Glutamatergic neuron (in vitro differentiated cells): ENCODE data around the gene EPB42. TPM values are rescaled to one million over a fixed set of nuclear protein-coding genes. Genes with fewer than 3 reads are reported as not detected.

Source experiments
- DNase-seq: peaks from one replicate; pipeline ENCODE4 v3.0.0; 2022
- H3K27ac Mint-ChIP-seq: one replicate; pipeline ENCODE4 v1.8.0; 2020; ENCODE audit warnings: mild to moderate bottlenecking, mixed read lengths, inconsistent platforms; ENCODE audit not compliant: unreplicated experiment
- H3K27me3 Mint-ChIP-seq: one replicate; pipeline ENCODE4 v1.8.0; 2020; ENCODE audit warnings: mild to moderate bottlenecking, moderate library complexity, mixed read lengths, inconsistent platforms; ENCODE audit not compliant: unreplicated experiment
- H3K36me3 Mint-ChIP-seq: one replicate; pipeline ENCODE4 v1.8.0; 2020; ENCODE audit warnings: mild to moderate bottlenecking, mixed read lengths, inconsistent platforms; ENCODE audit not compliant: unreplicated experiment
- H3K4me1 Mint-ChIP-seq: one replicate; pipeline ENCODE4 v1.8.0; 2020; ENCODE audit warnings: mild to moderate bottlenecking, low read depth, mixed read lengths, inconsistent platforms; ENCODE audit not compliant: unreplicated experiment
- H3K4me3 Mint-ChIP-seq: one replicate; pipeline ENCODE4 v1.8.0; 2020; ENCODE audit warnings: mild to moderate bottlenecking, mixed read lengths, inconsistent platforms; ENCODE audit not compliant: unreplicated experiment
- H3K9me3 Mint-ChIP-seq: one replicate; pipeline ENCODE4 v1.8.0; 2020; ENCODE audit warnings: mild to moderate bottlenecking, moderate library complexity, mixed read lengths, inconsistent platforms; ENCODE audit not compliant: unreplicated experiment
- total RNA-seq: library from RNA; stranded (reverse); fragmentation: NEBNext Ultra II Directional; extraction: Animal tissue kit (Norgen Biotek cat#: 25700); gene quantifications from one replicate; pipeline ENCODE4 v1.2.1, GENCODE V29; 2021; ENCODE audit not compliant: unreplicated experiment
- TF ChIP-seq, protein P1 (sequence below): fragments of 200-600 bp; sonication (generic); IDR thresholded peaks from one replicate; pipeline ENCODE4 v1.5.0; 2021; ENCODE audit not compliant: partially characterized antibody, unreplicated experiment

Gene EPB42
- total RNA-seq, 1 donor from 2014 or later, result not detected

- H3K36me3 Mint-ChIP-seq, result no peaks in the 10 kb centered on the region
- no peaks in the 10 kb centered on the region for H3K9me3 Mint-ChIP-seq
- no peaks in the 10 kb centered on the region for H3K4me1 Mint-ChIP-seq
- peaks cover 9% of the 10 kb centered on the region for H3K27me3 Mint-ChIP-seq
- no peak overlapping the region for H3K4me3 Mint-ChIP-seq
- no peak for DNase-seq
- TF ChIP-seq, protein P1, sequence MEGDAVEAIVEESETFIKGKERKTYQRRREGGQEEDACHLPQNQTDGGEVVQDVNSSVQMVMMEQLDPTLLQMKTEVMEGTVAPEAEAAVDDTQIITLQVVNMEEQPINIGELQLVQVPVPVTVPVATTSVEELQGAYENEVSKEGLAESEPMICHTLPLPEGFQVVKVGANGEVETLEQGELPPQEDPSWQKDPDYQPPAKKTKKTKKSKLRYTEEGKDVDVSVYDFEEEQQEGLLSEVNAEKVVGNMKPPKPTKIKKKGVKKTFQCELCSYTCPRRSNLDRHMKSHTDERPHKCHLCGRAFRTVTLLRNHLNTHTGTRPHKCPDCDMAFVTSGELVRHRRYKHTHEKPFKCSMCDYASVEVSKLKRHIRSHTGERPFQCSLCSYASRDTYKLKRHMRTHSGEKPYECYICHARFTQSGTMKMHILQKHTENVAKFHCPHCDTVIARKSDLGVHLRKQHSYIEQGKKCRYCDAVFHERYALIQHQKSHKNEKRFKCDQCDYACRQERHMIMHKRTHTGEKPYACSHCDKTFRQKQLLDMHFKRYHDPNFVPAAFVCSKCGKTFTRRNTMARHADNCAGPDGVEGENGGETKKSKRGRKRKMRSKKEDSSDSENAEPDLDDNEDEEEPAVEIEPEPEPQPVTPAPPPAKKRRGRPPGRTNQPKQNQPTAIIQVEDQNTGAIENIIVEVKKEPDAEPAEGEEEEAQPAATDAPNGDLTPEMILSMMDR, result no peak
- no peak overlapping the region for H3K27ac Mint-ChIP-seq
Measured at GRCh38 chr15:43209059-43209824, 11.6 kb downstream of the EPB42 start.

GRCh38 chr15:43208052-43209002 lies 12.5 kb downstream of the EPB42 start:
- DNase-seq, result no peak
- Mint-ChIP-seq H3K36me3 (no peaks in the 10 kb centered on the region), H3K4me3 (no peak overlapping the region), H3K4me1 (no peaks in the 10 kb centered on the region), H3K9me3 (no peaks in the 10 kb centered on the region), H3K27me3 (peaks cover 9% of the 10 kb centered on the region), H3K27ac (no peak overlapping the region)
- TF ChIP-seq, protein P1, result no peak

- no peak overlapping the region for H3K27ac Mint-ChIP-seq
- no peaks in the 10 kb centered on the region for H3K4me1 Mint-ChIP-seq
- H3K4me3 Mint-ChIP-seq, result no peak overlapping the region
- peaks cover 7% of the 10 kb centered on the region for H3K27me3 Mint-ChIP-seq
- H3K9me3 Mint-ChIP-seq, result no peaks in the 10 kb centered on the region
- TF ChIP-seq, protein P1, result no peak
- no peaks in the 10 kb centered on the region for H3K36me3 Mint-ChIP-seq
- no peak for DNase-seq
Measured at GRCh38 chr15:43207024-43207423, 13.8 kb downstream of the EPB42 start.

DNA sequence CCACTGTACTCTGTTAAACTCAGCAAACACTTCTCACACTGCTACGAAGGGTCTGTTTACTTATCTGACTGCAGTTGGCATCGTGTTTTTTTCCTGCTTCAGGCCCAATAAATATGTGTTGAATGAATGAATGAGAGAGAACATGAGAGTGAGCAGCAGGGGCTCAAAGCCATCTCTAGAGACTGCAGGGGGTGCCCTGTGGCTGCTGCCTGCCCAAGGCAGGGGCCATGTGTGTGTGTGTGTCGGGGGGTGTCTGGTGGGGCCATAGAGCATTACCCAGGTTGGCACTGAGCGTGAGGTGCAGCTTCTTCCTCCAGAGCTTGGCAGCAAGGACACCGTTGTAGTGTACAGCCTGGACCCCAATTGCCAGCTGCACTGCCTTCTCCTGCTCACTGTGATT lies 14.8 kb downstream of the EPB42 start:
- Mint-ChIP-seq H3K27ac (no peak overlapping the region), H3K4me3 (no peak overlapping the region), H3K9me3 (no peaks in the 10 kb centered on the region), H3K4me1 (no peaks in the 10 kb centered on the region), H3K36me3 (no peaks in the 10 kb centered on the region), H3K27me3 (peaks cover 7% of the 10 kb centered on the region)
- no peak for DNase-seq
- TF ChIP-seq, protein P1, result no peak
